DND-41 (cell line): Measurements from ENCODE around the gene LMX1B.

Experiments
- EZH2 ChIP-seq: IDR thresholded peaks from 3 replicates; pipeline ENCODE4 v1.6.1; 2012; ENCODE audit warnings: borderline replicate concordance, low read depth, mild to moderate bottlenecking, moderate library complexity, low read length, inconsistent platforms; ENCODE audit not compliant: severe bottlenecking
- TF ChIP-seq, protein P1 (sequence below): IDR thresholded peaks from 2 replicates; pipeline ENCODE4 v1.5.1; 2012; ENCODE audit warnings: borderline replicate concordance, low read length, moderate library complexity, mild to moderate bottlenecking; ENCODE audit not compliant: poor library complexity, severe bottlenecking; ENCODE audit errors: extremely low read depth

DNA sequence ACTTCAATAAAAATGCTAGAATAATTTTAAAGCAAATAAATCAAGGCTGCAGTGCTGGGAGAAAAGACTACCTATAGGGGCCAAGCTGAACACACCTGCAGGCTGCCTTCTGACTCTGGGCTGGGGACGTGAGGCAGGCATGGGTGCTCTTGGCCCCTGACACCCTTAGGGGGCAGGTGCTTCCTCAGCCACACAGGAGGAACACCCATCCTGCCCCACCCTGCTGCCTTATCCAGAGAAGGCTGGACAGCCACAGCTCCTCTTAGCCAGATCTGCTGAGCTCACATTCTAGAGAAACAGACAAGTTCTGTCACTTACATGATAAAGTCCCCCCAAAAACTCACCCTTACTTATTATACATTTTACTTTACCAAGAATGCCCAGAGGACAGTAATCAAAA, 6.6 kb upstream of the LMX1B start:
- TF ChIP-seq, protein P1, sequence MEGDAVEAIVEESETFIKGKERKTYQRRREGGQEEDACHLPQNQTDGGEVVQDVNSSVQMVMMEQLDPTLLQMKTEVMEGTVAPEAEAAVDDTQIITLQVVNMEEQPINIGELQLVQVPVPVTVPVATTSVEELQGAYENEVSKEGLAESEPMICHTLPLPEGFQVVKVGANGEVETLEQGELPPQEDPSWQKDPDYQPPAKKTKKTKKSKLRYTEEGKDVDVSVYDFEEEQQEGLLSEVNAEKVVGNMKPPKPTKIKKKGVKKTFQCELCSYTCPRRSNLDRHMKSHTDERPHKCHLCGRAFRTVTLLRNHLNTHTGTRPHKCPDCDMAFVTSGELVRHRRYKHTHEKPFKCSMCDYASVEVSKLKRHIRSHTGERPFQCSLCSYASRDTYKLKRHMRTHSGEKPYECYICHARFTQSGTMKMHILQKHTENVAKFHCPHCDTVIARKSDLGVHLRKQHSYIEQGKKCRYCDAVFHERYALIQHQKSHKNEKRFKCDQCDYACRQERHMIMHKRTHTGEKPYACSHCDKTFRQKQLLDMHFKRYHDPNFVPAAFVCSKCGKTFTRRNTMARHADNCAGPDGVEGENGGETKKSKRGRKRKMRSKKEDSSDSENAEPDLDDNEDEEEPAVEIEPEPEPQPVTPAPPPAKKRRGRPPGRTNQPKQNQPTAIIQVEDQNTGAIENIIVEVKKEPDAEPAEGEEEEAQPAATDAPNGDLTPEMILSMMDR, result no peak
- TF ChIP-seq EZH2, result no peak
